ENCODE data around the gene PDCD5. TPM values are rescaled to one million over a fixed set of nuclear protein-coding genes. Genes with fewer than 3 reads are reported as not detected.

The PDCD5 gene
- total RNA-seq, 2 donors from 2014 or later = 92.8 to 106 TPM

DNA sequence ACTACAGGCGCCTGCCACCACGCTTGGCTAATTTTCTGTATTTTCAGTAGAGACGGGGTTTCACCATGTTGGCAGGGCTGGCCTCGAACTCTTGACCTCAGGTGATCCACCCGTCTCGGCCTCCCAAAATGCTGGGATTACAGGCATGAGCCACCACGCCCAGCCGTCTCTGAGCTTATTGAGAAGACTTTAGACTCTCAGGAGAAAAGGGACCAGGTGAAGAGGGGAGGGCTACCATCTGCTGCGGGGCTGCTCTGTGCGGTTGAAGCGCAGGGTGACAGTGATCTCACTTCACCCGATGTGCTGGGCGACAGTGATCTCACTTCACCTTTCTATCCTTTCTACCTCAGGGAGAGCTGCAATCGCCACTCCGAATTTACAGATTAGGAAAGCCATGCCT lies 25.3 kb downstream of the PDCD5 start:
- Histone ChIP-seq H3K4me3 (no peak overlapping the region), H3K36me3 (peaks cover 0 to 17% of the 10 kb centered on the region in 2 donors), H3K9me3 (no peaks in the 10 kb centered on the region), H3K4me1 (replicated peaks) (no peaks in the 10 kb centered on the region), H3K27me3 (replicated peaks; ENCODE audit: insufficient read depth) (no peaks in the 10 kb centered on the region), H3K27ac (no peak overlapping the region)
- intact Hi-C loops (cut with DNase I) = no loop called here
- TF ChIP-seq, protein P1, sequence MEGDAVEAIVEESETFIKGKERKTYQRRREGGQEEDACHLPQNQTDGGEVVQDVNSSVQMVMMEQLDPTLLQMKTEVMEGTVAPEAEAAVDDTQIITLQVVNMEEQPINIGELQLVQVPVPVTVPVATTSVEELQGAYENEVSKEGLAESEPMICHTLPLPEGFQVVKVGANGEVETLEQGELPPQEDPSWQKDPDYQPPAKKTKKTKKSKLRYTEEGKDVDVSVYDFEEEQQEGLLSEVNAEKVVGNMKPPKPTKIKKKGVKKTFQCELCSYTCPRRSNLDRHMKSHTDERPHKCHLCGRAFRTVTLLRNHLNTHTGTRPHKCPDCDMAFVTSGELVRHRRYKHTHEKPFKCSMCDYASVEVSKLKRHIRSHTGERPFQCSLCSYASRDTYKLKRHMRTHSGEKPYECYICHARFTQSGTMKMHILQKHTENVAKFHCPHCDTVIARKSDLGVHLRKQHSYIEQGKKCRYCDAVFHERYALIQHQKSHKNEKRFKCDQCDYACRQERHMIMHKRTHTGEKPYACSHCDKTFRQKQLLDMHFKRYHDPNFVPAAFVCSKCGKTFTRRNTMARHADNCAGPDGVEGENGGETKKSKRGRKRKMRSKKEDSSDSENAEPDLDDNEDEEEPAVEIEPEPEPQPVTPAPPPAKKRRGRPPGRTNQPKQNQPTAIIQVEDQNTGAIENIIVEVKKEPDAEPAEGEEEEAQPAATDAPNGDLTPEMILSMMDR (IDR thresholded peaks at IDR 0.05) = no peak
- TF ChIP-seq POLR2AphosphoS5 (IDR thresholded peaks at IDR 0.05) (no peak), POLR2A (IDR thresholded peaks at IDR 0.05) (no peak)
- no peak for DNase-seq (ENCODE audit: low spot score)
- 86% methylated on average over 15 of the region's 15 CpGs for WGBS

DNA sequence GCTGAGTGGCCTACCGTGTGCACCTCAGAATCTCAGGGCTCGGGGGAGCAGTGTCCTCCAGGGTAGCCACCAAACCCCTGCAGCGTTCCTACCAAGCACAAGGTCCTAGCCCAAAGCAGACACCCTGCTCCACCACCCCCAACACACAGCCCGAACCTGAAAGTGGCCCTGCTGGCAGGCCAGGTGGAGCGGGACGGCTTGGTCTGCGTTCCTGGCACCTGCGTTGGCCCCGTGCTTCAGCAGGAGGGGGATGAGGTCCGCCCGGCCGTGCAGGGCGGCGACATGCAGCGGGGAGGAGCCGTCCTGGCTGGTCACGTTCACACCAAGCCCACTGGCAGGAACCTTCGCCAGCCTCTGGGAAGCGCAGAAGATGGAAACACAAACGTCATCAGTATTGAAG lies 26.5 kb downstream of the PDCD5 start:
- Histone ChIP-seq H3K36me3 (peaks cover 0 to 17% of the 10 kb centered on the region in 2 donors), H3K4me3 (no peak overlapping the region), H3K9me3 (no peaks in the 10 kb centered on the region), H3K27ac (no peak overlapping the region), H3K27me3 (replicated peaks; ENCODE audit: insufficient read depth) (no peaks in the 10 kb centered on the region), H3K4me1 (replicated peaks) (no peaks in the 10 kb centered on the region)
- WGBS = 96% methylated on average over 19 of the region's 20 CpGs
- intact Hi-C loops (cut with DNase I) = no loop called here
- DNase-seq (ENCODE audit: low spot score) = no peak
- TF ChIP-seq, protein P1 (IDR thresholded peaks at IDR 0.05) = no peak
- no peak for TF ChIP-seq POLR2A (IDR thresholded peaks at IDR 0.05)
- no peak for TF ChIP-seq POLR2AphosphoS5 (IDR thresholded peaks at IDR 0.05)

DNA sequence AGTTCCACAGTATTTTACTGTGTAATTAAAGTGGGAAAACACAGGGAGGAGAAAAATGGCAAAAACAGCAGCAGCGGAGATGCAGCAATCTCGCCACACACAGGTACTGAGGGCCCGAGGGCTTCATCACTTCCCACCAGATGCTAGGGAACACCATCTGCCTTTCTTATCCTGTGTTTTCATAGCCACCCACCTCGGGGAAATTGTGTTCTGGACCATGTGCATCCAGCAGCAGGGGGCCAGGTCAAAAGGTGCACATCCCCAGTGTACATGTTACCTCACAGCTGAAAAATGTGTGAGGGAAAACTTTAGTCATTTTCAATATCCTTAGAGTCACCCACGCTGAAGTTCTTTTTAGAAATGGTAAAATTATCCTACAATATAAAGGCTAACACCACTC lies 30.2 kb downstream of the PDCD5 start:
- Histone ChIP-seq H3K27me3 (replicated peaks; ENCODE audit: insufficient read depth) (no peaks in the 10 kb centered on the region), H3K4me1 (replicated peaks) (no peaks in the 10 kb centered on the region), H3K4me3 (no peak overlapping the region), H3K36me3 (no peaks in the 10 kb centered on the region), H3K27ac (no peak overlapping the region), H3K9me3 (no peaks in the 10 kb centered on the region)
- TF ChIP-seq POLR2AphosphoS5 (IDR thresholded peaks at IDR 0.05) = no peak
- TF ChIP-seq, protein P1 (IDR thresholded peaks at IDR 0.05) = no peak
- TF ChIP-seq POLR2A (IDR thresholded peaks at IDR 0.05) = no peak
- DNase-seq (ENCODE audit: low spot score) = no peak
- 91% methylated on average over 5 of the region's 5 CpGs for WGBS
- intact Hi-C loops (cut with DNase I) = no loop called here

DNA sequence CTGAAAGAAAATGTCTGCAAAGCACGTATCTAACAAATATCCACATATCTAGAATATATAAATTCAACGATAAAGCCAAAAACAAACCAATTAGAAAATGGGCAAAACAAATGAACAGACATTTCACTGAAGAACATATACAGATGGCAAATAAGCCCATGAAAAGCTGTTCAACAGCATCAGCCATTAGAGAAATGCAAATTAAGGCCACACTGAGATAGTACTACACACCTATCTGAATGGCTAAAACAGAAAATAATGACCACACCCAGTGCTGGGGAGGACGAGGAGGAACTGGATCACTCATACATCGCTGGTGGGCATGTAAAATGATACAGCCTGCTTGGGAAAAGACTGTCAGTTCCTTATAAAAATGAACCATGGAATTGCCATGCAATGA lies 32.0 kb downstream of the PDCD5 start:
- intact Hi-C loops (cut with DNase I) = no loop called here
- Histone ChIP-seq H3K9me3 (no peaks in the 10 kb centered on the region), H3K4me3 (no peak overlapping the region), H3K27ac (no peak overlapping the region), H3K36me3 (peaks cover 0 to 5% of the 10 kb centered on the region in 2 donors), H3K4me1 (replicated peaks) (no peaks in the 10 kb centered on the region), H3K27me3 (replicated peaks; ENCODE audit: insufficient read depth) (no peaks in the 10 kb centered on the region)
- DNase-seq (ENCODE audit: low spot score) = no peak
- 70% methylated on average over 4 of the region's 4 CpGs for WGBS
- TF ChIP-seq POLR2AphosphoS5 (IDR thresholded peaks at IDR 0.05) = no peak

DNA sequence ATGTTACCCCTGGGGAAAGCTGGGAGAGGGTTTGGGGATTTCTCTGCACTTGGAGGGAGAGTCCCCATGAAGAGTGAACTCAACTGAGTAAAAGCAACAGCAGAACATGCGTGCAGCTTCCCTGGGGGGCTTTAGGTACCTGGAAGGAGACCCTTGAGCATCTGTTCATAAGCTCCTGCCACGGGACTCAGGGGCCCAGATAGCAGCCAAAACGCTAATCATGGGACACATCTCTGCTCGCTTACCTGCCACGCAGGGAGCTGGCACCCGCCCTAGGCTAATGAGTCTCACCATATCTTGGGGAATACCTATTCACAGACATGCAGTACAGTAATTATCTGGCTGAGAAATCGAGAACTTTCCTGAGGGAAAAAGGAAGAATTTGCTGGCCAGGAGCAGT lies 33.9 kb downstream of the PDCD5 start:
- intact Hi-C loops (cut with DNase I) = no loop called here
- 98% methylated on average over 7 of the region's 7 CpGs for WGBS
- H3K36me3 ChIP-seq = peaks cover 4 to 20% of the 10 kb centered on the region in 2 donors

More for the DNA sequence above, 33.9 kb downstream of the PDCD5 start:
- H3K9me3 ChIP-seq = no peaks in the 10 kb centered on the region
- H3K4me3 ChIP-seq = no peak overlapping the region
- no peak for DNase-seq (ENCODE audit: low spot score)
- no peaks in the 10 kb centered on the region for H3K27me3 ChIP-seq (replicated peaks; ENCODE audit: insufficient read depth)
- H3K4me1 ChIP-seq (replicated peaks) = no peaks in the 10 kb centered on the region
- H3K27ac ChIP-seq = no peak overlapping the region
- TF ChIP-seq POLR2AphosphoS5 (IDR thresholded peaks at IDR 0.05) (no peak), POLR2A (IDR thresholded peaks at IDR 0.05) (no peak)
- TF ChIP-seq, protein P1 (IDR thresholded peaks at IDR 0.05) = no peak

Data from prostate gland (tissue), 2 donors.